GM19395 (cell line): Measurements from ENCODE around the gene ABCC11.

Experiments used
- ATAC-seq: cut with Tn5 transposase; IDR thresholded peaks from one replicate; pipeline ENCODE4 v1.9.1; 2021; ENCODE audit warnings: mild to moderate bottlenecking, moderate library complexity; ENCODE audit not compliant: unreplicated experiment

ABCC11 gene

DNA sequence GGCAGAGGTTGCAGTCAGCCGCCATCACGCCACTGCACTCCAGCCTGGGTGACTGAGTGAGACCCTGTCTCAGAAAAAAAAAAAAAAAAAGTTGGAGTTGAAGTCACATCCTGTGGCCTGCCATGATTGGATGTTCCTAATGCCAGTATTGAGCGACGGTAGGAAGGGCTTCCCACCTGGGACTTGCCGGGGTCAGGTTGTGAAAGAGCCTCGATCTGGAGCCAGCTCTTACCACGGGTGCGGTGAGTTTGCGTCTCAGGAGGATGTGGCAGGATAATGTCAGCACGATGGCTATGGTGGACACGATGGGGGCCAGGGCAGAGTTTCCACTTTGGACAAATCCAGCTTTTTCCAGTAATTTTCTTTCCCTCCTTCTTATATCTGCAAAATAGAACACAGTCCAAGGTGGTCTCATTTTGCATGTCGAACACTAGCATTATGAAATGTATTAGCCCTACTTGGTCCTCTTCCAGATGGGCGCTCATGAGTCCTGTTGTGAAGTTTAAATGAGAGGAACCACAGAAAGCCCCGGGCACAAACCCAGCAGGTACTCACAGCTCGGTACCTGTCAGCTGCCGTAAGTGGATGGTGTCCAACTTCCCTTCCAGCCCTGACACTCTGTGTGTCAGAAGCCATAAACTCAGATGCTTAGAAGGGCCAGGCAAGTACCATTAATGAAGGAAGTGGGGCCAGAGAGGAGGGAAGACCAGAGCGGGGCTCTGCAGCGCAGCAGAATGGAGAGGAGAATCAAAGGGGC lies 113.7 kb downstream of the ABCC11 start:
- ATAC-seq: no peak

DNA sequence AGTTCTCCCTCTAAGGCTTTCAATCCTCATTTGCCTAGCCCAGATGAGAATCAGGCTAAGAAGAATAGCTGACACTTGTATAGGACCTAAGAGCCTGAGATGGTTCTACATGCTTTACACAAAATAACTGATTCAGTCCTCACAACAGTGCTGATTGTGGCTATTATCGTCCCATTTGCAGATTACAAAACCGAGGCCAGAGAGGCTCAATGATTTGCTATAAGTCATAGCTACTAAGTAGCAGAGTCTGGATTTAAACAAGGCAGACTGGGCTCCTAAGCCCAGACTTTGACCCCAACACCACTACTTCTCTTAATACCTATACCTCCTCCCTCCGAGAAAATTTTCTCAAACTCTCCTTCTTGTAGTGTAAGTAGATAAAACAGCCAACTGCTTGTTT lies 114.6 kb downstream of the ABCC11 start:
- ATAC-seq: no peak

GRCh38 chr16:48131201-48131935 lies 116.0 kb downstream of the ABCC11 start:
- no peak for ATAC-seq

DNA sequence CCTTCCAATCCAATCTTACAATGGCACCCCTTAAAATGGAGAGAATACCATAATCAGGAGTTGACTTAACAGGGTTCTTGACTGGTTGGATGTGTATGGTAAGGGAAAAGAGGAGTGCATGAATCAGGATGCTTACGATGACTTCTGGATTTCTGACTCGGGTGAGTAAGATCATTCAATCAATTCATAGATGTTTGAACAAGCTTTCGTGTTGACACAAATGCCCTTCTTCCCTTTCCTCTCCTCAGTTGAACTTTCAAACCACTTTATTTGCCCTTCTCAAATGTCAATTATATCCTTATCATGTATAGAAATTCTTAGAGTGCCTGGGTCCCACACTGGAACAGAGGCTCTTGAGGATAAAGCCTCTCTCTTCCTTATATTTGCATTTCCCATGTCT lies 117.4 kb downstream of the ABCC11 start:
- ATAC-seq: no peak

DNA sequence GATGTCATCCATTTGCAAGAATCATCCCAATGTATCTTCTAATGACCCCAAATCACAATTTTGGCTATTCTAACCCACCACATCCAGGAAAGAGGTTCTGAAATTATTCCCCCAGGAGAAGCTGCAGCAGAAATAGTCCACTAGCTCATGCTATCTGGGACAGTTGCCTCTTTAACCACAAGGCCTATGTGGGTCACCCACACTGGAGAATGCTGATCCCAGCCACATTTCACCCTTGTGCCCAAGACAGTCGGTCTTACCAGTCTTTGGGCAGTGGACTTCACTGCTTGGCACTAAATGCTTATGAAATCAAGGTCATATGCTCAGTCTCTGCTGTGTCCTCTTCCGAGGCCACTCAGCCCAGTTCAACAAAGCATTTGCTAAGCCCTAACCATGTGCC lies 118.6 kb downstream of the ABCC11 start:
- ATAC-seq: no peak

DNA sequence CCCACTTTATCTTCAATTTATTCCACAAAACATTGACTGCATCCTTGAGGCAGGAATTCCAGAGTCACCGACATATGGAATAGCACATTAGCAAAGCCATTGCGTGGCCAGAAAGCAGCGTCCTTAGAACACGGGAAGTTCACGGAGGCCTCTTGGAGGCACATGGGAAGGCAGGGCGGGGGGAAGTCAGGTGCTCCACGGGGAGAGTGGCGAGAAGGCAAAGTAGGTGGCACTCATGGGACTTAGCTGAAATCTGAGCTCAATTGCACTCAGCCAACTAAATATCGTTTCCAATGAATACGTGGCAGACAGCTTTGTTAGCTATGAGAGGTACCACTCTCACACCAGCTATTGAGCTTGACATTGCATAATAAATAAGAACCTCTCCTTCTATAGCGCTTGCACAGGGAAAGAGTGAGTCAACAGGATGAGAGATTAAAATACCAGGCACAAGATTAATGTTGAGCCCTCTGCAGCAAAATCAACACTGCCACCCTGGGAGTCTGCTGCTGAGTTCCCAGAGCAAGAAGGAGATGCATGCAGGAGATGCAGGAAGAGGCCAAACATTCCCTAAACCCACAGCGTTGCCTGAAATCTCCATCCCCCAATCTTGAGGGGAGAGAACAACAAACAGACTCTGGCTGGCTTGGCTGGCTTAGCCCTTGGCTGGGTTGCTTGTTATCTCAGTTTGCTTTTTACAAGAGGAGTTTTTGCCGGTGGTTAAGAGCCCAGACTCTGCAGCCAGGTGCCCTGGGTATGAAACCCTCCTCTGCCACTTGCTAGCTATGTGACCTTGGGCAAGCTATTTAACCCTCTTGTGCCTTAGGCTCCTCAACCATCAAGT lies 120.3 kb downstream of the ABCC11 start:
- ATAC-seq: no peak

- ATAC-seq: no peak
Measured at GRCh38 chr16:48125888-48126287, 121.5 kb downstream of the ABCC11 start.

GRCh38 chr16:48124266-48124665 lies 123.1 kb downstream of the ABCC11 start:
- ATAC-seq: no peak

DNA sequence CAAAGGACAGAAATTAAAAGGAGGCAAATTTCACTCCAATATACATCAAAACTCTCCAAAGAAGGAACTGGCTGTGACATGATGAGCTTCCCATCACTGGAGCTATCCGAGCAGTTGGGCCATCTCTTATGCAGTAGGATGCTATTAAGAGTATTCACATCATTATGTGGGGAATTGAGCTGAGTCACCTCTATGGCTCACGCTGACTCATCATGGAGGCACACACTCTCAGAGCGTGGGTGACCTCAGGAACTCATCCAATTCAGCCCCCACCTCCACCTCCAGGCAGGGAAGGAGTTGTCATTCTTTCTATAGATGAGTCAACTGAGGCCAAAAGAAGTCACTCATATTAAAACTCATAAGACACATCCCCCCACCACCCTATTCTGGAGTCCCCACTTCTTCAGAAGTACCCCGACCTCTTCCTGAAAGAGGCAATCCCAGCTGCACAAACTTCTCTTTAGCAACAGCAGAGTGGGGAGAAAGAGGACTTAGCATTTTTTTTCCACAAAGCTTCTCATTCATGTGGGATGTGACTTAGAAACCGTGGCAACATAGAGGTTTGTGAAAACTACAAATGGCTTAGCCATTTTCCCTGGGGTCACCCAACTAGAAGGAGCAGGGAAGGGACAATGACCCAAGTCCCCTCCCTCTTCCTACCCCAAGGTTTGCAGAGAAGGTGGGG lies 124.1 kb downstream of the ABCC11 start:
- ATAC-seq: peak; percentile 74

- no peak for ATAC-seq
Measured at GRCh38 chr16:48121276-48121675, 126.1 kb downstream of the ABCC11 start.

- no peak for ATAC-seq
Measured at GRCh38 chr16:48118841-48119240, 128.5 kb downstream of the ABCC11 start.

- ATAC-seq: peak; percentile 67
Measured at GRCh38 chr16:48117217-48118105, 129.9 kb downstream of the ABCC11 start.
